GM23338 (cell line): ENCODE results near the gene ZFP14.
"Not testable (repeated sequence)": the region's sequence is repeated elsewhere in the genome, so short reads cannot be mapped to it uniquely, and the experiment has no call there.

Experiments
- EZH2 ChIP-seq: fragments of 200-600 bp; sonication (generic); IDR thresholded peaks from one replicate; pipeline ENCODE4 v1.8.0; 2017; ENCODE audit warnings: antibody characterized with exemption, mild to moderate bottlenecking, low read depth; ENCODE audit not compliant: unreplicated experiment
- EZH2phosphoT487 ChIP-seq: fragments of 200-600 bp; sonication (generic); IDR thresholded peaks from one replicate; pipeline ENCODE4 v1.8.1; 2018; ENCODE audit warnings: antibody characterized with exemption; ENCODE audit not compliant: unreplicated experiment
- POLR2AphosphoS5 ChIP-seq: IDR thresholded peaks from 2 replicates; pipeline ENCODE4 v1.6.1; 2016; ENCODE audit warnings: antibody characterized with exemption, low read depth
- TF ChIP-seq, protein P1 (sequence below): IDR thresholded peaks from one replicate; pipeline ENCODE4 v1.6.1; 2018; ENCODE audit warnings: antibody characterized with exemption; ENCODE audit not compliant: unreplicated experiment
- TF ChIP-seq, protein P2 (sequence below), 2 experiments: fragments of 200-600 bp in 1 of 2; sonication (generic) in 1 of 2; conservative IDR thresholded peaks; 2 replicates each; pipeline versions ENCODE4 v1.5.1 to v1.6.1; 2016 to 2017; ENCODE audit warnings: antibody characterized with exemption in 2 of 2, low read depth in 2 of 2, mild to moderate bottlenecking in 2 of 2, moderate library complexity in 1 of 2

DNA sequence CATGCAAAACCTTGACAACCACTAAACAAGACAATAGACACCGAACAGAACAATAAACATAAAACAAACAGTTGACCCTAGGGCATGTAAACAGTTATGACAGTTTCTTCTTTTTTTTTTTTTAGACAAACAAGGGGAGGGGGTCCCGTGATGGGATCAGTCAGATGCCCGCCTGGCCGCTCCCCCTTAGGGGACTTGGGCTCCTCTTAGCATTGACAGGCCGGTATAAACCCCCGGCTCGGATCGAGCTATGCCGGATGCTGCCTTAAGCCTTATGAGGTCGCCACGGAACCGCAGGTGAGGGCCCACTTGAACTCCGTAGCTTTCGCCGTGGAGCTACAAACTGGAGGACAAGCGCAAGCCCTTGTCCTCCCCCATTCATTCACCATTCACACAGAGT is 49.5 kb downstream of the ZFP14 start:
- TF ChIP-seq, protein P1, sequence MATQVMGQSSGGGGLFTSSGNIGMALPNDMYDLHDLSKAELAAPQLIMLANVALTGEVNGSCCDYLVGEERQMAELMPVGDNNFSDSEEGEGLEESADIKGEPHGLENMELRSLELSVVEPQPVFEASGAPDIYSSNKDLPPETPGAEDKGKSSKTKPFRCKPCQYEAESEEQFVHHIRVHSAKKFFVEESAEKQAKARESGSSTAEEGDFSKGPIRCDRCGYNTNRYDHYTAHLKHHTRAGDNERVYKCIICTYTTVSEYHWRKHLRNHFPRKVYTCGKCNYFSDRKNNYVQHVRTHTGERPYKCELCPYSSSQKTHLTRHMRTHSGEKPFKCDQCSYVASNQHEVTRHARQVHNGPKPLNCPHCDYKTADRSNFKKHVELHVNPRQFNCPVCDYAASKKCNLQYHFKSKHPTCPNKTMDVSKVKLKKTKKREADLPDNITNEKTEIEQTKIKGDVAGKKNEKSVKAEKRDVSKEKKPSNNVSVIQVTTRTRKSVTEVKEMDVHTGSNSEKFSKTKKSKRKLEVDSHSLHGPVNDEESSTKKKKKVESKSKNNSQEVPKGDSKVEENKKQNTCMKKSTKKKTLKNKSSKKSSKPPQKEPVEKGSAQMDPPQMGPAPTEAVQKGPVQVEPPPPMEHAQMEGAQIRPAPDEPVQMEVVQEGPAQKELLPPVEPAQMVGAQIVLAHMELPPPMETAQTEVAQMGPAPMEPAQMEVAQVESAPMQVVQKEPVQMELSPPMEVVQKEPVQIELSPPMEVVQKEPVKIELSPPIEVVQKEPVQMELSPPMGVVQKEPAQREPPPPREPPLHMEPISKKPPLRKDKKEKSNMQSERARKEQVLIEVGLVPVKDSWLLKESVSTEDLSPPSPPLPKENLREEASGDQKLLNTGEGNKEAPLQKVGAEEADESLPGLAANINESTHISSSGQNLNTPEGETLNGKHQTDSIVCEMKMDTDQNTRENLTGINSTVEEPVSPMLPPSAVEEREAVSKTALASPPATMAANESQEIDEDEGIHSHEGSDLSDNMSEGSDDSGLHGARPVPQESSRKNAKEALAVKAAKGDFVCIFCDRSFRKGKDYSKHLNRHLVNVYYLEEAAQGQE, result not testable (repeated sequence)
- TF ChIP-seq, protein P2, sequence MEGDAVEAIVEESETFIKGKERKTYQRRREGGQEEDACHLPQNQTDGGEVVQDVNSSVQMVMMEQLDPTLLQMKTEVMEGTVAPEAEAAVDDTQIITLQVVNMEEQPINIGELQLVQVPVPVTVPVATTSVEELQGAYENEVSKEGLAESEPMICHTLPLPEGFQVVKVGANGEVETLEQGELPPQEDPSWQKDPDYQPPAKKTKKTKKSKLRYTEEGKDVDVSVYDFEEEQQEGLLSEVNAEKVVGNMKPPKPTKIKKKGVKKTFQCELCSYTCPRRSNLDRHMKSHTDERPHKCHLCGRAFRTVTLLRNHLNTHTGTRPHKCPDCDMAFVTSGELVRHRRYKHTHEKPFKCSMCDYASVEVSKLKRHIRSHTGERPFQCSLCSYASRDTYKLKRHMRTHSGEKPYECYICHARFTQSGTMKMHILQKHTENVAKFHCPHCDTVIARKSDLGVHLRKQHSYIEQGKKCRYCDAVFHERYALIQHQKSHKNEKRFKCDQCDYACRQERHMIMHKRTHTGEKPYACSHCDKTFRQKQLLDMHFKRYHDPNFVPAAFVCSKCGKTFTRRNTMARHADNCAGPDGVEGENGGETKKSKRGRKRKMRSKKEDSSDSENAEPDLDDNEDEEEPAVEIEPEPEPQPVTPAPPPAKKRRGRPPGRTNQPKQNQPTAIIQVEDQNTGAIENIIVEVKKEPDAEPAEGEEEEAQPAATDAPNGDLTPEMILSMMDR (conservative IDR thresholded peaks at IDR 0.05; ENCODE audit: low read depth in 2 of 2), result not testable (repeated sequence)
- TF ChIP-seq POLR2AphosphoS5, EZH2, EZH2phosphoT487: not testable (repeated sequence)
